OCI-LY7 (cell line): ENCODE data around the gene FOXJ1. TPM values are rescaled to one million over a fixed set of nuclear protein-coding genes. Genes with fewer than 3 reads are reported as not detected.

ENCODE experiments used
- BruUV-seq: library from RNA; stranded (reverse); fragments of 400-500 nt; replicated peaks from 2 replicates; lab custom pipeline; 2021; lab: Mats Ljungman, UMichigan
- CTCF ChIA-PET: fragments of 300-600 bp; sonication (Branson Sonifier 250); formaldehyde crosslinking; loops from one replicate; lab custom pipeline; 2022; ENCODE audit warnings: antibody characterized with exemption; ENCODE audit not compliant: unreplicated experiment; lab: Charles Lee
- POLR2A ChIA-PET: fragments of 300-600 bp; sonication (Branson Sonifier 250); formaldehyde crosslinking; loops from one replicate; lab custom pipeline; 2022; ENCODE audit warnings: antibody characterized with exemption; lab: Charles Lee
- DNase-seq: peaks from one replicate; pipeline ENCODE4 v3.0.0-alpha.2; 2015; ENCODE audit warnings: low spot score
- H2AFZ ChIP-seq: fragments of 200-600 bp; sonication (generic), shearing (Covaris generic); 2 replicates; pipeline ENCODE4 v1.6.1; 2014; ENCODE audit warnings: mild to moderate bottlenecking, antibody characterized with exemption, low read length, moderate library complexity
- H3K27ac ChIP-seq: fragments of 200-600 bp; sonication (generic); 2 replicates; pipeline ENCODE4 v1.5.1; 2014; ENCODE audit warnings: mixed run types, low read depth, mild to moderate bottlenecking, moderate library complexity, low read length, inconsistent platforms; ENCODE audit not compliant: poor library complexity, severe bottlenecking
- H3K36me3 ChIP-seq: fragments of 200-600 bp; sonication (generic); 2 replicates; pipeline ENCODE4 v1.6.1; 2014; ENCODE audit warnings: mild to moderate bottlenecking, antibody characterized with exemption, low read length, moderate library complexity, mixed read lengths; ENCODE audit not compliant: insufficient read depth
- H3K4me1 ChIP-seq: fragments of 200-600 bp; sonication (generic); 2 replicates; pipeline ENCODE4 v1.5.1; 2014; ENCODE audit warnings: mild to moderate bottlenecking, low read length; ENCODE audit not compliant: insufficient read depth, poor library complexity, severe bottlenecking
- H3K4me2 ChIP-seq: fragments of 200-600 bp; sonication (generic); 2 replicates; pipeline ENCODE4 v1.6.1; 2014; ENCODE audit warnings: mild to moderate bottlenecking, low read length
- H3K4me3 ChIP-seq: fragments of 200-600 bp; sonication (generic); 2 replicates; pipeline ENCODE4 v1.5.1; 2014; ENCODE audit warnings: mild to moderate bottlenecking, low read depth, low read length; ENCODE audit not compliant: poor library complexity, severe bottlenecking
- H3K79me2 ChIP-seq: fragments of 200-600 bp; sonication (generic); 2 replicates; pipeline ENCODE4 v1.6.1; 2016; ENCODE audit warnings: low read depth, mild to moderate bottlenecking, low read length, moderate library complexity, mixed read lengths; ENCODE audit not compliant: insufficient read depth
- H3K9me2 ChIP-seq: fragments of 200-600 bp; sonication (generic); 2 replicates; pipeline ENCODE4 v1.6.1; 2016; ENCODE audit warnings: mild to moderate bottlenecking, low read length, mixed read lengths; ENCODE audit not compliant: insufficient read depth
- H3K9me3 ChIP-seq: fragments of 200-600 bp; sonication (generic); 2 replicates; pipeline ENCODE4 v1.6.1; 2014; ENCODE audit warnings: mild to moderate bottlenecking, mixed run types, low read length, mixed read lengths
- H4K20me1 ChIP-seq: fragments of 200-600 bp; sonication (generic); 2 replicates; pipeline ENCODE4 v1.6.1; 2014; ENCODE audit warnings: mild to moderate bottlenecking, antibody characterized with exemption, low read length, moderate library complexity, mixed read lengths; ENCODE audit not compliant: insufficient read depth
- EZH2phosphoT487 ChIP-seq: fragments of 200-600 bp; sonication (generic); IDR thresholded peaks from 2 replicates; pipeline ENCODE4 v1.6.1; 2018; ENCODE audit warnings: low read depth, borderline replicate concordance, mild to moderate bottlenecking, mixed run types, antibody characterized with exemption, low read length, moderate library complexity, mixed read lengths
- intact Hi-C: fragments of 100-400 bp; cut with micrococcal nuclease; formaldehyde crosslinking; loops from one replicate; pipeline ENCODE4 v1.10.0; 2022; ENCODE audit not compliant: unreplicated experiment
- total RNA-seq, 2 experiments: library from RNA; depleted of rRNA in 1 of 2; stranded (reverse); fragments of >200 nt in 1 of 2; shearing (Covaris generic) in 1 of 2; gene quantifications; 2 replicates each; pipeline ENCODE4 v1.2.3, GENCODE V29; 2014 to 2022
- TF ChIP-seq, protein P1 (sequence below): fragments of 200-600 bp; sonication (generic); conservative IDR thresholded peaks from 2 replicates; pipeline ENCODE4 v1.5.1; 2014; ENCODE audit warnings: mild to moderate bottlenecking, antibody characterized with exemption, low read length, moderate library complexity, mixed read lengths

The FOXJ1 gene
- total RNA-seq, 2 experiments from 2014 or later: not detected

DNA sequence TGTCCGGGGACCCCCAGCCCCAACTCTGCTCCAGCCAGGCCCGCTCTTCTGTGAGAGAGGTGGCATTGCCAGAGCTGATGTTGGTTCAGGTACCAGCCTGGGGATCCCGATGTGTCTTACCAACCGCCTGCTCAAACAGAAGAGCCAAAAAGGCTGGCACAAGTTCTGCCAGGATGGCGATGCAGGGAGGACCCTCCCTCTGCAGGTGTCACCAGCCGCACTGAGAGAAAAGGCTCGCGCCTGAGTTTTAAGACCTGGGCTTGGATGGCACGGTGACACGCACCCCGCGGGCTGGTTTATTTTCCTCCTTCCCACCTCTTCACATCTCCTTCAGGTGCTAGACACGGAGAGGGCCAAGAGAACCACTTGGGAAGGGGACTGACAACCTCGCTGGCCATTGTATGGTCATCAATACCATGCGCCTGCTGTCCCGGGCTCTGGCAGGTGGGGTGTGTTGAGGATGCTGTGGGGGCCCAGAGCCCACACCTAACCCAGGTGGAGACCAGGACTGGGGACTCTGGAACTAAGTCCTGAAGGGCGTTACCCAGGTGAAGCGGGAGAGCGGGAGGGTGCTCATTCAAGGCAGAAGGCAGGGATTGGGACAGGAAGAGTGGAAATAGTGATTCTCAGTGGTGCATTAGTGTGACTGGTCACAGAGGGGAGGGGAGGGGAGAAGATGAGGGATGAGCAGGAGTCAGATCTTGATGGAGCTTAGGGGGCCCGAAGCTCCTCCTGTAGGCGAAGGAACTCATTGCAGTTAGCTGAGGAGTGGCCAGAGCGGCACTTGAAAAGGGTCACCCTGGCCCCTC is 16.3 kb downstream of the FOXJ1 start:
- BruUV-seq: no TSS peak
- no peaks in the 10 kb centered on the region for H3K9me2 ChIP-seq
- H3K79me2 ChIP-seq: no peaks in the 10 kb centered on the region
- TF ChIP-seq EZH2phosphoT487: no peak
- TF ChIP-seq, protein P1, sequence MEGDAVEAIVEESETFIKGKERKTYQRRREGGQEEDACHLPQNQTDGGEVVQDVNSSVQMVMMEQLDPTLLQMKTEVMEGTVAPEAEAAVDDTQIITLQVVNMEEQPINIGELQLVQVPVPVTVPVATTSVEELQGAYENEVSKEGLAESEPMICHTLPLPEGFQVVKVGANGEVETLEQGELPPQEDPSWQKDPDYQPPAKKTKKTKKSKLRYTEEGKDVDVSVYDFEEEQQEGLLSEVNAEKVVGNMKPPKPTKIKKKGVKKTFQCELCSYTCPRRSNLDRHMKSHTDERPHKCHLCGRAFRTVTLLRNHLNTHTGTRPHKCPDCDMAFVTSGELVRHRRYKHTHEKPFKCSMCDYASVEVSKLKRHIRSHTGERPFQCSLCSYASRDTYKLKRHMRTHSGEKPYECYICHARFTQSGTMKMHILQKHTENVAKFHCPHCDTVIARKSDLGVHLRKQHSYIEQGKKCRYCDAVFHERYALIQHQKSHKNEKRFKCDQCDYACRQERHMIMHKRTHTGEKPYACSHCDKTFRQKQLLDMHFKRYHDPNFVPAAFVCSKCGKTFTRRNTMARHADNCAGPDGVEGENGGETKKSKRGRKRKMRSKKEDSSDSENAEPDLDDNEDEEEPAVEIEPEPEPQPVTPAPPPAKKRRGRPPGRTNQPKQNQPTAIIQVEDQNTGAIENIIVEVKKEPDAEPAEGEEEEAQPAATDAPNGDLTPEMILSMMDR: peak; percentile 62
- CTCF ChIA-PET: interaction anchor here (0.6 to 1.8 kb wide), 5 partner anchors 21 to 185 kb away, joined by 3 to 11 read pairs (median 4); no protein-coding TSS in a partner anchor
- DNase-seq: peak; percentile 43
- no peak overlapping the region for H3K4me3 ChIP-seq
- no peak overlapping the region for H3K27ac ChIP-seq
- H3K4me1 ChIP-seq: peaks cover 22% of the 10 kb centered on the region
- intact Hi-C loops: no loop called here
- H3K9me3 ChIP-seq: no peaks in the 10 kb centered on the region
- H4K20me1 ChIP-seq: no peaks in the 10 kb centered on the region
- POLR2A ChIA-PET: interaction anchor here (1.0 to 2.9 kb wide), 4 partner anchors 51 to 57 kb away, joined by 3 to 9 read pairs (median 6); no protein-coding TSS in a partner anchor
- H3K36me3 ChIP-seq: no peaks in the 10 kb centered on the region
- H3K4me2 ChIP-seq: no peak overlapping the region
- H2AFZ ChIP-seq: no peak overlapping the region

DNA sequence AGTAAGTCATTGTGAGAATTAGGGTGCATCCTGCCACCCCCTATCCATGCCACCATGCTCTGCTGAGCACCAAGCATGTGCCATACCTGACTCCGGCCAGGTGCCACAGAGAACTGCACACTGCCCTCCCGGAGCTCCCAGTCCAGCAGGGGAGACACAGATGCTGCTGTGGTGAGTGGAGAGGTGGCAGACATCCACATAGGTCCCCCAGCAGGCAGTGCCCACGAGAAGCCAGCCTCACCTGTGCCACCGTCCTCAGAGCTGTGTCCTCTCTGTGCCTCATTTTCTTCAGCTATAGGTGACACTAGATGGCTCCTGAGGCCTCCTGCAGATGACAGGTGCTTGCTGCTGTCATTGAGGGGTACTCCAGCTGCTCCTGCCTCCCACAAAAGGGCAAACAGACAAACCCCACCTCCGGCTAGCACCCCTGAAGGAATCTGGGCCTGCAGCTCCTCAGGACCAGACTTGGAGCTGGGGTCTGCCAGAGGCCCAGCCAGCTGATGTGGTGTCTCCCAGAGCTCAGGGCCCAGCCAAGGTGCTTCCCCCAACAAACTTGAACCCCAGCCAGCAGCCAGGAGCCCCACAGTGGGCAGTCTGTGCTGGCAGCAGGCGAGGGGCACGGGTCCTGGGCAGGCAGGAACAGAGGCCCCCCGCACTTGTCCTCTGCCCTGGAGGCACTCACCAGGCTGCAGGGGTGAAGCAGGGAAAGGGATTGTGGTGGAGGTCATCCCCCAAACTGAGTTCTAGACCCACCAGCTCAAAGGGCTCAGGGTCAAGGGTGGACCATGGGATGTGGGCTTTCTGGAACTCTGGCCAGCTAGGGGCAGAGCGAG is 17.1 kb downstream of the FOXJ1 start:
- Histone ChIP-seq H3K4me2 (no peak overlapping the region), H3K79me2 (no peaks in the 10 kb centered on the region), H3K4me1 (peaks cover 22% of the 10 kb centered on the region), H2AFZ (no peak overlapping the region), H3K9me3 (no peaks in the 10 kb centered on the region), H3K4me3 (no peak overlapping the region), H3K9me2 (no peaks in the 10 kb centered on the region), H4K20me1 (no peaks in the 10 kb centered on the region), H3K27ac (no peak overlapping the region), H3K36me3 (no peaks in the 10 kb centered on the region)
- no TSS peak for BruUV-seq
- CTCF ChIA-PET: interaction anchor here (0.6 to 1.8 kb wide), 5 partner anchors 21 to 186 kb away, joined by 3 to 11 read pairs (median 4); no protein-coding TSS in a partner anchor
- DNase-seq: peak; percentile 40
- intact Hi-C loops: no loop called here
- POLR2A ChIA-PET: interaction anchor here (0.6 to 2.3 kb wide), 2 partner anchors 56 to 201 kb away, joined by 5 to 8 read pairs; no protein-coding TSS in a partner anchor
- TF ChIP-seq EZH2phosphoT487: no peak
- TF ChIP-seq, protein P1: peak; percentile 33; the same call in 1 of the 2 replicates
